Measurements from ENCODE around the gene SMARCA2. TPM values are rescaled to one million over a fixed set of nuclear protein-coding genes. Genes with fewer than 3 reads are reported as not detected.
A peak's percentile ranks its signal among the peaks of the same experiment; 100 is the strongest.

SMARCA2 gene
- total RNA-seq, 1 donor from 2014 or later = 31.6 TPM

DNA sequence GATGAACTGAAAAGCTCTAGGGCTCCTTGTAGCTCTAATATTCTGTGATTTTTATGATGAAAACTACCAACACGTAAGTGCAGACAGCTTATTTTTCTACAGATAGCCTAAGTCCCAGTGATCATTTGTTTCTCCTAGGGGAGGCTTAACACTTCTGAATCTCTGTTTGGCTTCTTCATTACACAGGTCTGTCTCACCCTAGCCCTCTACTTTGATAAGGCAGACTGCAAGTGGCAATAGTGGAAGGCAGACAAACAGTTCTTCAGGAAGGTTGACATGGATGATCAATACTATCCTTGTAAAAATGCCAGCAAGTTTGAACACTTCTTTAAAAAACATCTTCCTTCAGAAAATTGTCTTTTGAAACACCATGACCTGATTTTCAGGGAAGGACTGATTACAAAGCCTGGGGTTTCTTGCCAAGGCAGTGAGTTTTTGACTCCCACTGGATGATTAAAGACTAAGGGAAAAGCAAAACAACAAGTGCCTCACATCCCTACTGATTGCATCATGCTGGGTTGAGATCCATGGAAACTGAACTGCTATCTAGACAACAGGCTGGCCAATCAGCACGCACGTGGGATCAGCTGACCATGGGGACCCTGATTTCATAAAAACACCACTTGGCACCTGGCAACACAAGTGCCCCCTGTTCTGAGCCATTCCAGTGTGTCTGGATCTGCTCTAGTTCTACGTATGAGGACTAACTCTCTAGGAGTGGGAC, 212.2 kb downstream of the SMARCA2 start:
- no peak overlapping the region for H3K4me3 ChIP-seq (ENCODE audit: low read depth, low read length)
- TF ChIP-seq CTCF (conservative IDR thresholded peaks at IDR 0.05; ENCODE audit: low read depth, low read length) = no peak
- no peak for DNase-seq (ENCODE audit: low read depth)

- peak; percentile 79 for TF ChIP-seq CTCF (conservative IDR thresholded peaks at IDR 0.05; ENCODE audit: low read depth, low read length)
These were observed 213.0 kb downstream of the SMARCA2 start for GRCh38 chr9:2228132-2228531.

DNA sequence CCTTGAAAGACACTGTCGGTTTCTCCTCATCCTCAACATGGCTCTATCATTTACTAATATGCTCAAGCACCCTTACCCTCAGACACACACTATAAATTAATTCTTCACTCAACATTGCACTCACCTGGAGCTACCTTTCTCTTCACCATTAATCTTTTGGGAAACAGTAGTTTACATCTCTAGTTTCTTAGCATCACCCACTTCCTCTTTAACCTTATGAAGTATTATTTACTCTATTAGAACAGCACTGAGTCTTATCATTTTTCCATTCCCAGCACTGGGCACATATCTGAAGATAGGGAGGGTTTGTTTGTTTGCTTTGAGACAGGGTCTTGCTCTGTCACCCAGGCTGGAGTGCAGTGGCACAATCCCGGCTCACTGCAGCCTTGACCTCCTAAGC, 213.5 kb downstream of the SMARCA2 start:
- no peak overlapping the region for H3K4me3 ChIP-seq (ENCODE audit: low read depth, low read length)
- no peak for TF ChIP-seq CTCF (conservative IDR thresholded peaks at IDR 0.05; ENCODE audit: low read depth, low read length)
- DNase-seq (ENCODE audit: low read depth) = no peak

More at GRCh38 chr9:2228132-2228531, 213.0 kb downstream of the SMARCA2 start:
- DNase-seq (ENCODE audit: low read depth) = no peak
- no peak overlapping the region for H3K4me3 ChIP-seq (ENCODE audit: low read depth, low read length)

DNA sequence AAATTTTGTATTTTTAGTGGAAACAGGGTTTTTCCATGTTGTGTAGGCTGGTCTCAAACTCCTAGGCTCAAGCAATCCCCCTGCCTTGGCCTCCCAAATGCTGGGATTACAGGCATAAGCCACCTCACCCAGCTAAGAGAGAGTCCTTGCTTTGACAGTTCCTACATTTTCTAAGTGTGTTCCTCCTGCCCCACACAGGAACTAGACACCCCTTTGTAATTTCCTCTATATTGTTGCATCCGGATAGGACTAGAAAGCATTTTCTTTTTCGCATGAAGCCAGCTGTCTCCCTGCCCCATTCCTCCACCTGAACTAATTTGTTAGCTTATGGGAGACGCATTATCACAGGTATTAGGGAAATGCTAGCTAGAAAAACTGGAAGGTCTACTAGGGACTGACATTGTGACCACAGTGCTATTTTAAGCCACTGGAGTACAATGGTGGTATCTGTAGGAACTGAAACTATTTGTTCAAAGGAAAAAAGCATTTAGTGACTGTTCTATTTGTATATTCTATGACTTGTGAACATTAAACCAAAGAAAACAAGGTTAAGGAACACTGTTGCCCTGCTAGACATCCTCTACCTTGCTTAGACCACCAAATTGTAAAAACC, 214.1 kb downstream of the SMARCA2 start:
- no peak overlapping the region for H3K4me3 ChIP-seq (ENCODE audit: low read depth, low read length)
- DNase-seq (ENCODE audit: low read depth) = no peak
- no peak for TF ChIP-seq CTCF (conservative IDR thresholded peaks at IDR 0.05; ENCODE audit: low read depth, low read length)

GRCh38 chr9:2230362-2230761, 215.2 kb downstream of the SMARCA2 start:
- no peak overlapping the region for H3K4me3 ChIP-seq (ENCODE audit: low read depth, low read length)
- TF ChIP-seq CTCF (conservative IDR thresholded peaks at IDR 0.05; ENCODE audit: low read depth, low read length) = peak; percentile 40
- DNase-seq (ENCODE audit: low read depth) = no peak

GRCh38 chr9:2231101-2231500, 216.0 kb downstream of the SMARCA2 start:
- no peak for TF ChIP-seq CTCF (conservative IDR thresholded peaks at IDR 0.05; ENCODE audit: low read depth, low read length)
- no peak for DNase-seq (ENCODE audit: low read depth)
- H3K4me3 ChIP-seq (ENCODE audit: low read depth, low read length) = no peak overlapping the region

GRCh38 chr9:2231829-2232228, 216.7 kb downstream of the SMARCA2 start:
- DNase-seq (ENCODE audit: low read depth) = no peak
- no peak for TF ChIP-seq CTCF (conservative IDR thresholded peaks at IDR 0.05; ENCODE audit: low read depth, low read length)
- no peak overlapping the region for H3K4me3 ChIP-seq (ENCODE audit: low read depth, low read length)
